H4 (cell line): ENCODE results near the gene WBP1L. TPM values are rescaled to one million over a fixed set of nuclear protein-coding genes. Genes with fewer than 3 reads are reported as not detected.
A peak's percentile ranks its signal among the peaks of the same experiment; 100 is the strongest.
"Not testable (repeated sequence)": the region's sequence is repeated elsewhere in the genome, so short reads cannot be mapped to it uniquely, and the experiment has no call there.

Source experiments
- DNase-seq: peaks from one replicate; pipeline ENCODE4 v3.0.0-alpha.2; 2015; ENCODE audit warnings: low spot score
- total RNA-seq: library from RNA; depleted of rRNA; stranded (reverse); fragments of >200 nt; shearing (Covaris generic); gene quantifications from 2 replicates; pipeline ENCODE4 v1.2.3, GENCODE V29; 2014

Gene WBP1L
- total RNA-seq, 1 experiment from 2014 or later = 15.7 TPM

GRCh38 chr10:102808380-102808779 lies 64.6 kb downstream of the WBP1L start:
- DNase-seq = no peak

- DNase-seq = no peak
Observed at GRCh38 chr10:102811346-102811745, 67.6 kb downstream of the WBP1L start.

GRCh38 chr10:102812231-102812876 lies 68.6 kb downstream of the WBP1L start:
- no peak for DNase-seq

- DNase-seq = no peak
Observed at GRCh38 chr10:102813017-102813541, 69.3 kb downstream of the WBP1L start.

GRCh38 chr10:102813734-102814452 lies 70.1 kb downstream of the WBP1L start:
- no peak for DNase-seq

GRCh38 chr10:102814453-102814871 lies 70.7 kb downstream of the WBP1L start:
- DNase-seq = no peak

- DNase-seq = no peak
Observed at GRCh38 chr10:102814873-102815661, 71.3 kb downstream of the WBP1L start.

- no peak for DNase-seq
Observed at GRCh38 chr10:102815790-102816549, 72.2 kb downstream of the WBP1L start.

GRCh38 chr10:102817175-102817574 lies 73.4 kb downstream of the WBP1L start:
- no peak for DNase-seq

GRCh38 chr10:102819054-102819453 lies 75.3 kb downstream of the WBP1L start:
- DNase-seq = no peak

GRCh38 chr10:102820008-102820407 lies 76.3 kb downstream of the WBP1L start:
- not testable (repeated sequence) for DNase-seq

GRCh38 chr10:102822222-102822621 lies 78.5 kb downstream of the WBP1L start:
- DNase-seq = no peak

GRCh38 chr10:102824664-102825063 lies 80.9 kb downstream of the WBP1L start:
- no peak for DNase-seq

- DNase-seq = no peak
Observed at GRCh38 chr10:102826148-102826796, 82.5 kb downstream of the WBP1L start.

- DNase-seq = no peak
Observed at GRCh38 chr10:102827597-102827975, 83.8 kb downstream of the WBP1L start.

GRCh38 chr10:102831322-102832071 lies 87.7 kb downstream of the WBP1L start:
- DNase-seq = no peak

- DNase-seq = no peak
Observed at GRCh38 chr10:102832248-102832647, 88.5 kb downstream of the WBP1L start.

- DNase-seq = no peak
Observed at GRCh38 chr10:102832987-102833386, 89.2 kb downstream of the WBP1L start.

GRCh38 chr10:102834143-102834542 lies 90.4 kb downstream of the WBP1L start:
- no peak for DNase-seq

- DNase-seq = peak; percentile 65
Observed at GRCh38 chr10:102835007-102835482, 91.3 kb downstream of the WBP1L start.
